H9 (cell line): ENCODE data around the gene MST1R. TPM values are rescaled to one million over a fixed set of nuclear protein-coding genes. Genes with fewer than 3 reads are reported as not detected.

Source experiments
- DNase-seq: peaks from one replicate; pipeline ENCODE4 v3.0.0-alpha.2; 2017
- H2AFZ ChIP-seq: one replicate; pipeline ENCODE4 v1.6.1; 2013; ENCODE audit warnings: mild to moderate bottlenecking, low read length, control low read depth, moderate library complexity
- H2AK5ac ChIP-seq: 2 replicates; pipeline ENCODE4 v1.6.1; 2013; ENCODE audit warnings: low read length, control low read depth, mixed read lengths; ENCODE audit not compliant: insufficient read length
- H2BK120ac ChIP-seq: one replicate; pipeline ENCODE4 v1.6.1; 2013; ENCODE audit warnings: low read depth, mild to moderate bottlenecking, low read length, control low read depth, inconsistent platforms; ENCODE audit not compliant: poor library complexity, severe bottlenecking
- H2BK12ac ChIP-seq: 2 replicates; pipeline ENCODE4 v1.6.1; 2013; ENCODE audit warnings: low read length, control low read depth, mixed read lengths, low read depth; ENCODE audit not compliant: insufficient read length
- H2BK15ac ChIP-seq: 2 replicates; pipeline ENCODE4 v1.6.1; 2013; ENCODE audit warnings: low read depth, low read length, control low read depth
- H2BK20ac ChIP-seq: one replicate; pipeline ENCODE4 v1.6.1; 2013; ENCODE audit warnings: low read depth, mild to moderate bottlenecking, low read length, control low read depth, inconsistent platforms; ENCODE audit not compliant: poor library complexity, severe bottlenecking
- H2BK5ac ChIP-seq: 2 replicates; pipeline ENCODE4 v1.6.1; 2013; ENCODE audit warnings: low read length, control low read depth, mixed read lengths; ENCODE audit not compliant: insufficient read length
- H3K14ac ChIP-seq: 2 replicates; pipeline ENCODE4 v1.6.1; 2013; ENCODE audit warnings: low read length, control low read depth; ENCODE audit not compliant: insufficient read depth
- H3K18ac ChIP-seq: 2 replicates; pipeline ENCODE4 v1.6.1; 2013; ENCODE audit warnings: low read depth, mild to moderate bottlenecking, mixed read lengths, low read length, control low read depth; ENCODE audit not compliant: insufficient read length
- H3K23ac ChIP-seq: 2 replicates; pipeline ENCODE4 v1.6.1; 2013; ENCODE audit warnings: low read length, control low read depth, mixed read lengths, low read depth; ENCODE audit not compliant: insufficient read length
- H3K23me2 ChIP-seq: 2 replicates; pipeline ENCODE4 v1.6.1; 2013; ENCODE audit warnings: low read depth, mild to moderate bottlenecking, mixed read lengths, low read length, control low read depth; ENCODE audit not compliant: insufficient read length, poor library complexity, severe bottlenecking
- H3K27ac ChIP-seq: 2 replicates; pipeline ENCODE4 v1.5.1; 2013; ENCODE audit warnings: low read length, control low read depth, mixed read lengths, low read depth; ENCODE audit not compliant: insufficient read length
- H3K27me3 ChIP-seq: 2 replicates; pipeline ENCODE4 v1.6.1; 2013; ENCODE audit warnings: low read length, control low read depth, inconsistent platforms; ENCODE audit not compliant: insufficient read depth
- H3K4ac ChIP-seq: 2 replicates; pipeline ENCODE4 v1.6.1; 2013; ENCODE audit warnings: low read depth, mild to moderate bottlenecking, control low read depth, inconsistent platforms, low read length, moderate library complexity
- H3K4me1 ChIP-seq: 2 replicates; pipeline ENCODE4 v1.6.1; 2013; ENCODE audit warnings: low read length, control low read depth, inconsistent platforms; ENCODE audit not compliant: insufficient read depth
- H3K4me2 ChIP-seq: 2 replicates; pipeline ENCODE4 v1.6.1; 2013; ENCODE audit warnings: low read length, control low read depth, mixed read lengths; ENCODE audit not compliant: insufficient read length, insufficient read depth
- H3K56ac ChIP-seq: 2 replicates; pipeline ENCODE4 v1.6.1; 2013; ENCODE audit warnings: low read depth, mild to moderate bottlenecking, mixed read lengths, low read length, control low read depth; ENCODE audit not compliant: insufficient read length
- H3K79me1 ChIP-seq: 2 replicates; pipeline ENCODE4 v1.6.1; 2013; ENCODE audit warnings: low read depth, mild to moderate bottlenecking, moderate library complexity, low read length, control low read depth, inconsistent platforms; ENCODE audit not compliant: insufficient read depth, poor library complexity, severe bottlenecking
- H3K79me2 ChIP-seq: 2 replicates; pipeline ENCODE4 v1.6.1; 2013; ENCODE audit warnings: low read length, control low read depth, inconsistent platforms; ENCODE audit not compliant: insufficient read depth
- H3K9ac ChIP-seq: 2 replicates; pipeline ENCODE4 v1.6.1; 2013; ENCODE audit warnings: low read length, control low read depth, mixed read lengths; ENCODE audit not compliant: insufficient read length; ENCODE audit errors: extremely low read depth
- H3K9me3 ChIP-seq: one replicate; pipeline ENCODE4 v1.6.1; 2013; ENCODE audit warnings: low read depth, low read length, inconsistent platforms; ENCODE audit not compliant: control insufficient read depth
- H3T11ph ChIP-seq: one replicate; pipeline ENCODE4 v1.6.1; 2013; ENCODE audit warnings: mild to moderate bottlenecking, low read length, control low read depth, inconsistent platforms
- H4K20me1 ChIP-seq: one replicate; pipeline ENCODE4 v1.6.1; 2013; ENCODE audit not compliant: control insufficient read depth, insufficient read length, insufficient read depth
- H4K5ac ChIP-seq: 2 replicates; pipeline ENCODE4 v1.6.1; 2013; ENCODE audit warnings: low read depth, mild to moderate bottlenecking, mixed read lengths, low read length, control low read depth; ENCODE audit not compliant: insufficient read length
- H4K8ac ChIP-seq: replicated peaks from 2 replicates; pipeline ENCODE4 v1.6.1; 2013; ENCODE audit warnings: low read length, control low read depth, mixed read lengths, low read depth; ENCODE audit not compliant: insufficient read length
- H4K91ac ChIP-seq: 2 replicates; pipeline ENCODE4 v1.6.1; 2013; ENCODE audit warnings: low read depth, mild to moderate bottlenecking, moderate library complexity, mixed read lengths, low read length, control low read depth; ENCODE audit not compliant: insufficient read length
- H3K27ac Mint-ChIP-seq, 3 experiments: 2 replicates in 2 of 3; 3 replicates in 1 of 3; pipeline ENCODE4 v1.8.0; 2020 to 2021; ENCODE audit warnings: mixed read lengths in 3 of 3, mild to moderate bottlenecking in 1 of 3, moderate library complexity in 1 of 3
- H3K27me3 Mint-ChIP-seq: 2 replicates; pipeline ENCODE4 v1.8.0; 2021; ENCODE audit warnings: low read depth, mild to moderate bottlenecking, moderate library complexity, mixed read lengths
- H3K36me3 Mint-ChIP-seq, 3 experiments: 2 replicates in 2 of 3; 3 replicates in 1 of 3; pipeline ENCODE4 v1.8.0; 2020 to 2021; ENCODE audit warnings: low read depth in 3 of 3, mixed read lengths in 3 of 3; ENCODE audit not compliant: insufficient read depth in 1 of 3
- H3K4me1 Mint-ChIP-seq, 2 experiments: 2 replicates each; pipeline ENCODE4 v1.8.0; 2020; ENCODE audit warnings: mixed read lengths in 2 of 2
- H3K4me3 Mint-ChIP-seq, 2 experiments: 2 replicates in 1 of 2; 3 replicates in 1 of 2; pipeline ENCODE4 v1.8.0; 2020 to 2021; ENCODE audit warnings: mild to moderate bottlenecking in 2 of 2, mixed read lengths in 2 of 2, moderate library complexity in 1 of 2
- H3K9me3 Mint-ChIP-seq, 2 experiments: 2 replicates in 1 of 2; 3 replicates in 1 of 2; pipeline ENCODE4 v1.8.0; 2020; ENCODE audit warnings: mild to moderate bottlenecking in 2 of 2, mixed read lengths in 2 of 2, moderate library complexity in 1 of 2
- WGBS: extraction: QIAGEN DNeasy Blood & Tissue Kit; methylation state at CpG from one replicate; pipeline ENCODE4 v1.1.7; 2013; ENCODE audit warnings: missing lambda C conversion rate, low lambda C conversion rate, mixed read lengths; ENCODE audit not compliant: insufficient read length; ENCODE audit errors: extremely low coverage; 5-methylcytosine and 5-hydroxymethylcytosine counted together
- total RNA-seq: library from RNA; stranded (reverse); gene quantifications from 2 replicates; pipeline ENCODE4 v1.2.1, GENCODE V29; 2021
- TF ChIP-seq, protein P1 (sequence below): fragments of 200-600 bp; sonication (generic); conservative IDR thresholded peaks from 3 replicates; pipeline ENCODE4 v1.8.0; 2021; ENCODE audit warnings: antibody characterized with exemption, mild to moderate bottlenecking

Gene MST1R
- total RNA-seq, 1 experiment from 2014 or later = 4.9 TPM

GRCh38 chr3:49930168-49930690, 26.6 kb upstream of the MST1R start:
- peak overlapping the region; percentile 61 for H2AFZ ChIP-seq
- peak overlapping the region; percentile 81 to 93 for H3K4me3 Mint-ChIP-seq
- no peak overlapping the region for H2BK12ac ChIP-seq
- no peaks in the 10 kb centered on the region for H4K20me1 ChIP-seq
- no peak overlapping the region for H2BK120ac ChIP-seq
- H3K18ac ChIP-seq = no peak overlapping the region
- H3K9me3 ChIP-seq = no peaks in the 10 kb centered on the region
- H2BK15ac ChIP-seq = no peak overlapping the region
- no peak overlapping the region for H2AK5ac ChIP-seq
- H3K23ac ChIP-seq = no peak overlapping the region
- TF ChIP-seq, protein P1, sequence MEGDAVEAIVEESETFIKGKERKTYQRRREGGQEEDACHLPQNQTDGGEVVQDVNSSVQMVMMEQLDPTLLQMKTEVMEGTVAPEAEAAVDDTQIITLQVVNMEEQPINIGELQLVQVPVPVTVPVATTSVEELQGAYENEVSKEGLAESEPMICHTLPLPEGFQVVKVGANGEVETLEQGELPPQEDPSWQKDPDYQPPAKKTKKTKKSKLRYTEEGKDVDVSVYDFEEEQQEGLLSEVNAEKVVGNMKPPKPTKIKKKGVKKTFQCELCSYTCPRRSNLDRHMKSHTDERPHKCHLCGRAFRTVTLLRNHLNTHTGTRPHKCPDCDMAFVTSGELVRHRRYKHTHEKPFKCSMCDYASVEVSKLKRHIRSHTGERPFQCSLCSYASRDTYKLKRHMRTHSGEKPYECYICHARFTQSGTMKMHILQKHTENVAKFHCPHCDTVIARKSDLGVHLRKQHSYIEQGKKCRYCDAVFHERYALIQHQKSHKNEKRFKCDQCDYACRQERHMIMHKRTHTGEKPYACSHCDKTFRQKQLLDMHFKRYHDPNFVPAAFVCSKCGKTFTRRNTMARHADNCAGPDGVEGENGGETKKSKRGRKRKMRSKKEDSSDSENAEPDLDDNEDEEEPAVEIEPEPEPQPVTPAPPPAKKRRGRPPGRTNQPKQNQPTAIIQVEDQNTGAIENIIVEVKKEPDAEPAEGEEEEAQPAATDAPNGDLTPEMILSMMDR = no peak
- H3K23me2 ChIP-seq = peaks cover 2% of the 10 kb centered on the region
- no peak overlapping the region for H3K14ac ChIP-seq
- H3K9ac ChIP-seq = peak overlapping the region; percentile 16
- H3K36me3 Mint-ChIP-seq = no peaks in the 10 kb centered on the region
- no peaks in the 10 kb centered on the region for H3K9me3 Mint-ChIP-seq
- H2BK20ac ChIP-seq = no peak overlapping the region
- no peak overlapping the region for H3T11ph ChIP-seq
- no peak overlapping the region for H3K56ac ChIP-seq
- no peak overlapping the region for H4K8ac ChIP-seq
- no peak overlapping the region for H2BK5ac ChIP-seq
- H3K4ac ChIP-seq = no peak overlapping the region
- H3K4me2 ChIP-seq = peak overlapping the region; percentile 64
- WGBS = no CpG with 5 or more reads among the region's 16 CpGs
- H4K91ac ChIP-seq = no peak overlapping the region
- peaks cover 19 to 20% of the 10 kb centered on the region in 2 experiments for H3K4me1 Mint-ChIP-seq
- no peak overlapping the region for H3K27ac ChIP-seq
- H4K5ac ChIP-seq = no peak overlapping the region
- no peaks in the 10 kb centered on the region for H3K27me3 Mint-ChIP-seq
- no peaks in the 10 kb centered on the region for H3K79me2 ChIP-seq
- H3K4me1 ChIP-seq = no peaks in the 10 kb centered on the region
- no peaks in the 10 kb centered on the region for H3K27me3 ChIP-seq
- no peaks in the 10 kb centered on the region for H3K79me1 ChIP-seq
- peak overlapping the region; percentile 84 to 94 (median 91) for H3K27ac Mint-ChIP-seq
- no peak for DNase-seq
